HG02970 (cell line): ENCODE results near the gene TFG.
"Not testable (repeated sequence)": the region's sequence is repeated elsewhere in the genome, so short reads cannot be mapped to it uniquely, and the experiment has no call there.

Source experiments
- ATAC-seq: cut with Tn5 transposase; IDR thresholded peaks from one replicate; pipeline ENCODE4 v1.9.1; 2021; ENCODE audit warnings: mild to moderate bottlenecking, moderate library complexity, moderate number of reproducible peaks; ENCODE audit not compliant: unreplicated experiment, low FRiP score

The TFG gene

DNA sequence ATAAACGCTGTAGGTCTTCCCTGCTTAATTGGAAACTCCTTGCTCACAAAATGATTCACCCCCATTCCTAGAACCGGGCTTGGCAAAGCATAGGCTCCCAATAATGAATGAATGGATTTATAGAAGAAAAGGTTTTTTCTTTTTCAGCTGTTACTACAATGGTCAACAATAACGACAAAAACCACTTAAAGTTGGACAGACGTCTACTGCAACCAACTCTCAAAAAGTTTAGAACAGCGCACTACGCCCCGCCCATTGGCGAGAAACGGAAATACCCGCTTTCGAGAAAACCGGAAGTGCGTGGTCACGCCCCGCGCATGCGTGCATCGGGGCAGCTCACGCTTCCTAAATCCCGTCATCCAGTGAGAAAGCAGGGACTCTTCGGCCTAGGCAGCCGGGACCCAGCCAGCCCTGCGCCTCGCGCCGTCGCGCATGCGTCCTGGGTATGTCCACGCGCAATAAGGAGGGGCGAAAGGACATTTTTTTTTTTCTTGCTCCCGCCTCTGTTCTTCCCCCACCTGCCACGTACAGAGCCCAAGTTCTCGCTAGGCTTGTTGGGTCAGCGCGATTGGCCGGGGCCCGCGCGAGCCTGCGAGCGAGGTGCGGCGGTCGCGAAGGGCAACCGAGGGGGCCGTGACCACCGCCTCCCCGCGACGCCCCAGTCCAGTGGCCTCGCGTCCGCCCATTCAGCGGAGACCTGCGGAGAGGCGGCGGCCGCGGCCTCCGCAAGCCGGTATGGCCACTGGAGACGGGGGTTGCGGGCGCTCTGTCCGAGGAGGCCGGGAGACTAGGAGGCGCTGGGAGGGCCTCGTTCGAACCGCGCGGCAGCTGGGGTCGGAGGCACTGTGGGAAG lies at the start of gene TFG:
TSS of gene TFG (plus strand) at position 506 of the 853 bp plus-strand sequence. CDS start 4,192 bp downstream, outside the sequence.
- peak; percentile 99 for ATAC-seq

DNA sequence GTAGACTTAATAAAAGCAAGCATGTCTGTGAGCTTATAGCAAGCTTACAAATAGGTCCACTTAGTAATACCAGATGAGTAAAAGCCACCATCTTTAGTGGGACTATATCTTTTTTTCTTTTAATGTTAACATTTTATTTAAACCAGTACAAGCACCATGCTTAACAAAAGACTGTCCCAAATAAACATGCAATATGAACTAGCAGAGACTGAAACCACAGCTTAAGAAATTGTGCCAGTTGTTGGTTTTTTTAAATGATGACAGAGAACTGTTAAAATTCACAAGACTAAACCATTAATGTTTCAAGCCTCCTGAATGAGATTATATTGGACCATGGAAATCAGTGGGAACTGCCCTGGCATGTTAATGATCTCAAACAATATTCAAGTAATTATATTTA lies 48.0 kb upstream of the TFG start:
- not testable (repeated sequence) for ATAC-seq

DNA sequence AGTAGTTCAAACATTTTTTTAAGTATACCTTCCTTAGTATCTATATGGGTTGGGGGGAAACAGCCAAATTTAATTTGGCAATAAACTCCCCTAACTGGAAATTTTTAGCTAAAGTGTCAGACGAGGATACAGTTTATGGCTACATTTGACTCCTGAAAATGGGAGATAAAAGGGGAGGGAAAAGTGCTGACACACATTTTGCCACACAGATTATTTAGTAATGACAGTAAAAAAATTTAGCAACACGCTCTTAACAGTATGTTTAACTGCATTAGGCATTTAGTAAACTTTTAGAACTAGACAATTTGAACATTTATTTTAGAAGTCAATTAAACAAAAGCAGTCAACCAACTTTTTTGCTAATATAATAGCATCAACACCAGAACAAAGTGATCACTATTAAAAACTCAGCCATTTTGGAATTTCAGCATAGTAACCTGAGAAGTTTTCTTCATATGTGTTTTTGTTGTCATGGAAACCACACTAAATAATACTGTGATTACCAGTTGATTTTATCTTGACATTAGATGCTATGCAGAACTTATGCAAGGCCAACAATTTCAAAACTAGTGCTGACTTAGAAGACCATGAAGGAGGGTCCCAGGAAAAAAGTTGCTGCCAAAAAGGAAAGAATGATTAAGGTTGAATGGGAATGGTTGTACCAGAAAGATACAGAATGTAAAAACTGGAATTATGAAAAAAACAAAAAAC lies 47.0 kb upstream of the TFG start:
- ATAC-seq: no peak

DNA sequence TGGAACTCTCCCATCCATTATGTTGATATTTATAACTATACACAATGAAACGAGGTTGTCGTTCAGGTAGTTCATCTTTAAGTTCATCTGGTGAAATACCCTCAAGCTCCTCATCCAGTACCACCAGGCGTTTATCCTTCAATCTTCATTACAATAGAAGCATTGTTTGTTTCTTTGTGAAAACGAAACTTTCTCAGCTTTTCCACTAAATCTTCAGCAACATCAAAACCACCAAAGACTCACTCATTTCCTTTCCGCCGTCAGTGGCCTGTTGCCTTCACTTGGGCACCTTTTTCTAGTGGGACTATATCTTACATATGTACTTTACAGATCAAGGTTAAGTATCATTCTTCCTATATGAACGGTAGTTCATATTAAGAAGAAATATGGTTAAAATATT lies 44.1 kb upstream of the TFG start:
- no peak for ATAC-seq

DNA sequence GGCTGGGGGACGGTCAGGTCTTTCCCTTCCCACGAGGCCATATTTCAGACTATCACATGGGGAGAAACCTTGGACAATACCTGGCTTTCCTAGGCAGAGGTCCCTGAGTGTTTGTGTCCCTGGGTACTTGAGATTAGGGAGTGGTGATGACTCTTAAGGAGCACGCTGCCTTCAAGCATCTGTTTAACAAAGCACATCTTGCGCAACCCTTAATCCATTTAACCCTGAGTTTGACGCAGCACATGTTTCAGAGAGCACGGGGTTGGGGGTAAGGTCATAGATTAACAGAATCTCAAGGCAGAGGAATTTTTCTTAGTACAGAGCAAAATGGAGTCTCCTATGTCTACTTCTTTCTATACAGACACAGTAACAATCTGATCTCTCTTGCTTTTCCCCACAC lies 42.6 kb upstream of the TFG start:
- ATAC-seq: not testable (repeated sequence)

DNA sequence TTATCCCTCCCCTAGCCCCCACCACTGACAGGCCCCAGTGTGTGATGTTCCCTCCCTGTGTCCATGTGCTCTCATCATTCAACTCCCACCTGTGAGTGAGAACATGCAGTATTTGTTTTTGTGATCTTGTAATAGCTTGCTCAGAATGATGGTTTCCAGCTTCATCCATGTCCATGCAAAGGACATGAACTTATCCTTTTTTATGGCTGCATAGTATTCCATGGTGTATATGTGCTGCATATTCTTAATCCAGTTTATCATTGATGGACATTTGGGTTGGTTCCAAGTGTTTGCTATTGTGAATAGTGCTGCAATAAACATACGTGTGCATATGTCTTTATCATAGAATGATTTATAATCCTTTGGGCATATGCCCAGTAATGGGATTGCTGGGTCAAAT lies 42.0 kb upstream of the TFG start:
- ATAC-seq: not testable (repeated sequence)

DNA sequence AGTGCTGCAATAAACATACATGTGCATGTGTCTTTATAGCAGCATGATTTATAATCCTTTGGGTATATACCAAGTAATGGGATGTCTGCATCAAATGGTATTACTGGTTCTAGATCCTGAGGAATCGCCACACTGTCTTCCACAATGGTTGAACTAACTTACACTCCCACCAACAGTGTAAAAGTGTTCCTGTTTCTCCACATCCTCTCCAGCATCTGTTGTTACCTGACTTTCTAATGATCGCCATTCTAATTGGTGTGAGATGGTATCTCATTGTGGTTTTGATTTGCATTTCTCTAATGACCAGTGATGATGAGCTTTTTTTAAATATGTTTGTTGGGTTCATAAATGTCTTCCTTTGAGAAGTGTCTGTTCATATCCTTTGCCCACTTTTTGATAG lies 38.3 kb upstream of the TFG start:
- not testable (repeated sequence) for ATAC-seq

DNA sequence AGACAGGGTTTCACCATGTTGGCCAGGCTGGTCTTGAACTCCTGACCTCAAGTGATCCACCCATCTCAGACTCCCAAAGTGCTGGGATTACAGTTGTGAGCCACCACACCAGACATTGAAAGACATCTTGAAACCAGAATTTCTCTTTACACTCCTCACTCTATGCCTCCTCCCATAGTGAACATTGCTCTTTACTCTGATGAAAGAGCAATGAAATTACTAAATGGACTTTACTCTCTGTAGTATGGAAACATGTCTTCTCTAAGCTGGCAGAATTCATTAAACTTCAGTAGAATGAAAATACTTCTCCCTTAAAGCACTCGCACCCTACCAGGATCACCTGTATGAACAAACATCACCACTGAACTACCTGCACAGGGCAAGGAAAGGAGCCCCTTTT lies 27.8 kb upstream of the TFG start:
- ATAC-seq: no peak

DNA sequence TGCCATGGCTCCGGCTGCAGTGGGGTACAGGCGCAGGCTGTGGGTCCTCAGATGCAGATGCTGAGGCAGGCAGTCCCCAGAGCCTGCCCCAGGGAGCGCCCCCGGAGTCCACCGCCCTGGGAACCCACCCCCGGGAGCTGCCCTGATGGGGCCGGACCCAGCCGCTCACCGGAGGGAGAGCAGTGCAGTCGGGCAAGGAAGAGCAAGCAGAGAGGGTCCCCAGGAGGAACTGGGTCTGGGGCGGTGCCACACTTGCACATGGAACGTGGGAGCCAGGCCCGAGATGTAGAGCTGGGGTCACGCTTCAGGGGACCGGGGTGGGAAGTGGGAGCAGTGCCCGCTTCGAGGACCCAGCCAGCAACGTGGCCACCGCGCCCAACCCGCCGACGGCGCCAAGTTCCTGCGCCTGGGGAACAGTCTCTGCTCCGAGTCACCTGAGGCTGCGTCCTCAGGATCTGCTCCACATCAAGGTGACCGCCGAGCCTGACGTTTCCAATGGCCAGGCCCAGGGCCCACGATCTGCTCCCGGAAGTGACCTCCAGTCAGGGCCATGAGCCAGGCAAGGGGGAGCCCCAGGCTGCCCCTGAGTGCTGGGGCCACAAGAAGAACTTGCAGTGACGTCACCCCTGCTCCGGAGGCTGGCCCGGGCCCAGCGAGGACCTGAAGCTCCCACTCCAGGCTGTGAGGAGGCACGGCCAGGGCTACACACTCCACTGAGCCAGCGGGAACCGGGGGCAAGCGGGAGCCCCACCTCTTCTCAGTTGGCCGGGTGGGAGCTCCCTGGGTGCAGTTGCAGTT lies 27.0 kb upstream of the TFG start:
- ATAC-seq: no peak

DNA sequence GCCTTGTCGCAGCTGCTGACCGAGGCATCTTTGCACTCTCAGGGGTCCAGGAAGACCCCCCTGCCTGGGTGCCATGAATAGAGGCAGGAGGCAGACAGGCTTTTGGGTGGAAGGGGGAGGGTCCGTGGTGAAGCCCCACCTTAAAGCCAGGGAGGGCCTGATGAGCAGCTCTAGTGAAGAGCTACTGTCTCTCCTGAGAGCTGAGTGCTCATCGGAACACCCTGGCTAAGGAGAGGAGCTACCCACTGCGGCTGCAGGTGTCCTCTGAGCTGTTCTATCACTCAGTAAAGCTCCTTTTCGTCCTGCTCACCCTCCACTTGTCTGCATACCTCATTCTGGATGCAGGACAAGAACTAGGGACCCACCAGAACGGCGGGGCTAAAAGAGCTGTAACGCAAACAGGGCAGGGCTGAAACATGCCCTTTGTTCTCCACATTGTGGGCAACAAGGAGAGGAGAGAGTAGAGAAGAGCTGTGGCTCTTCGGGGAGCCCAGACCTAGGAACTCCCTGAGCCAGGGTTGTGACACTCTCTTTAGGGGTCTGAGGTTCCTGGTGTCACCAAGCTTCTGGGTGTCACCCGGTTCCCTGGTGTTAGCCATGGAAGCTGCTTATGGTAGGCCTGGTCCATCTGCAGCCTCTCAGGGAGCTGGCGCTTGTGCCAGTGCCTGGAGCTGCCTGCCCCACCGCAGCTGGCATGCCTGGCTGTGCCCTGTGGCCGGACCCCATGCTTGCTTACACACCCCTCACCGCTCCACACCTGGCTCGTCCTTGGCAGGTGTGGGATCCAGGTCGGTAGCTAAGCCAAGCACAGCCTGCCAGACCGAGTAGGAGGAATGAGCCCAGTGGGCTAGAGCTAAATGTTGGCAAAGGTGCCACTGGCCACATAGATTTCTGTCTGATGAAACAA lies 26.2 kb upstream of the TFG start:
- no peak for ATAC-seq

DNA sequence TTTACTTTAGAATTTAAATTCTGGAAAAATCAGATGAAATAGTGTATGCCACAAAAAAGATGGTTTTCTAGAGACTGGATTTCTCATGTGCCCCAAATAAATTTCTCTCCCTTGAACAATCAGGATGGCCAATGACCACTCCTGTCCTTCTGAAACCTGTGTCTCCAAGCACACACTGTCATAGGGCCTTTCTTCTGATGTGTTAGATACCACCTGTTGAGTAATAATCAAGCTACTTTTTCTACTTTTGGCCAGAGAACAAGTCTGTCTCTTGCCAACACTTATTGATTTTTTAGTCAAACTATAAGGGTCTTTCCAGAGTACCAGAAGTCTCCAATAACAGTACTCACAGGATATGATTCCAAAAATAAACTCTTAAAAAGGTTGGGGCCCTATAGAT lies 16.1 kb upstream of the TFG start:
- ATAC-seq: no peak

DNA sequence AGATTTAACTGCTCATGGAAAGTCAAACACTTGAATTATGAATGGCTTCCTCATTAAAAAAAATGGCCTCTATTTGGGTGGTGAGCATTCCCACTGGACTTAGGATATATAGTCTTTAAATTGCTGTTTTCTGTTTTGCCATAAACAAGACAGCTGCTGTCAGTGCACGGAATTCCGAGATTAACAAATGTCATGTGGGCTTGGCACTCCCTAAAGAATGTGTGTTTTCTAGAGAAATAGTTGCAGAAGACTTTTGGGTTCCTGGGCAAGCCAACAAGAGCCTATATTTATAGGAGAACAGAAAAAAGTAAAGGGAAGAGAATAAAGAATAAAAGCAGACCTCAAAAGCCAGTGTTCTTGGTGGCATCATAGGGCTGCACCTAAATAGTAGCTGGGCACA lies 13.6 kb upstream of the TFG start:
- no peak for ATAC-seq

DNA sequence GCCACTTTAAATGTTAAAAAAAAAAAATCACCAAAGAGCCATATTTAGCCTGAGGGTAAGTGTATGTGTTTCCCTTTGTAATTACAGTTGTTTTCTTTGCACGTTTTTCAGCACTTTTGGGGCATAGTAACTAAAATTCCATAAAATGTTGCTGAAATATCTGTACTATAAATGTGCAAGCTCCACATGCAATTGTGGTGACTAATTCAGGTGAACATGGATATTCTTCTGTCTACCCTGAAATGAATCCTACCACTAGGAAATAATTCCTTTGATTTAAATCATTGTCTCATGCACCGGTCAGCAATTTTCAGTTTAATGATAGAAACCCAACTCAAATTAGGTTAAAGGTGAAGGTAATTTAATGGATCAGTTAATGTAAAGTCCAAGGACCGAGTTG lies 13.1 kb upstream of the TFG start:
- no peak for ATAC-seq

DNA sequence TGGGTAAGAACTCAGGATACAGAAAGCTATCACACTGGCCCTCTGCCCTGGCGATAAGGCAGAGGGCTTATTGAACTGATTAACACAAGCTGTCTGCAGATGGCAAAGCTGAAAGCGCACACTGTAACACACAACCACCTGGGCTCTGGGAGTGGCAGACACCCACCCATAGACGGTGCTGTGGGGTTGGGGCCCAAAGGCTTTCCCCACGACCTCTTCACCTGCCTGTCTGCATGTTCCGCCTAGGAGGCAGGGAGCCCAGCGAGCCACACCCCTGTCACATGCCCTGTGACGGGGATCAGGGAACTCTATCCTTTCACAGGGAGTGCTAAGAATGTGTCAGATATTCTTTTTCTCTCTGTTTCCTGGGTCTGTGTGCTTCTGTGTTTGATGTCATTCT lies 12.1 kb upstream of the TFG start:
- no peak for ATAC-seq

DNA sequence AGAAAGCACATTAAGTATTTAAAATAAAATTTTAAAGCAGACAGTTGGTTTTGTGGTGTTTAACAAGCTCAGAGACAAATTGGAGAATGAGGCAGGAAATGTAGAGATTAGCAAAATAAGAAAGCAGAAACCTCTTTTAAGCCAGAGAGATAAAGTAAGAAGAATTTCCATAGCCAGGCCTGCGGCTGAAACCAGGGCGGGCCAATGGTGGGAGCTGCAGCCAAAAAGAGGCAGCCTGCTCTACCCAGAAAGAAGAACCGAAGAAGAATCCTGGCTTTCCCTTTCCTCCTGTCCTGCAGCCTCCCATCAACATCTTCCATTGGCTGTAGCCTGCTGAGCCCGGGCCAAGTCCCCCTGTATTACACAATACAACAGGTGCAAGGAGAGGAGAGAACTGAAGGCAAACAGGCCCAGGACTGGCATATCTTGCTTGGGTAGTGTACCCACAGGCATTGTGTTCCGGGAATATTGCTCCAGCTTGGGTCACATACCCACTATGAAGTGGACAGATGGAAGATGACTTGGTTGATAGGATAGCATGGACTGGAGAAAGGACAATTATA lies 11.5 kb upstream of the TFG start:
- ATAC-seq: no peak

DNA sequence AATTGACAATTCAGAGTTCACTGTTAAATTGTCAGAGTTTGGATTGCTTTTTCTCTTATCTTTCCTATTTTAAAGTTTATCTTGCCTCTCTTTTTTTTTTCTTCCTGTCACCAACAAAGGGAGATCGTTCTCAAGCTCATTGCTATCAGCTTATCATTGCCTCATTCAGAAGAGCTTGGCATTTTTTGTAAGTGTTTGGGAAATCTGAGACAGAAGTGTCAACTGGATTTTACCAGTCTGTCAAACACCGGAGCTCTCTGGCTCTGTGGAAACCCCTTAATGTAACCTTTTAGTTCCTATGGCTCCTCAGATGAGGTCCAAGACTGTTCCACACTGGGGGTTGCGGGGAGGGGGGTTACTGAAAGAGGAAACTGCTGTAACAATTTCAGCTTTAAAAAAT lies 10.6 kb upstream of the TFG start:
- no peak for ATAC-seq

DNA sequence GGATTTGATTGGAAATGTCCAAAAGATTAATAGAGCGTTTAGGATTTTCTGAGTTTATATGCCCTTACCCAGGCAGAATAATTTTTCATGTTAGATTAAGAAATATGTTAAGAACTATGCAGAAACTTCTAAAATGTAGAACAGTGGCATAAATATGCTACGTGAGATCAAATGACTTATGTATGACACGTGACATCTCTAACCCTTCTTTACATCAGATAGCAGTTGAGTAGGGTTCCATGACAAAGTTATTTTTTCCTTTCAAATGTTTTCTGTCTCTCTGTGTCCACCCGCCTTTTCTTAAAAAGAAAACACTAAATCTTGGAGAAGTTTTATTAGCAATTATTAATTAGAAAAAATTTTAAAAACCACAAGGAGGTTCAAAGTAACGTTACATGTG lies 8.6 kb upstream of the TFG start:
- no peak for ATAC-seq

DNA sequence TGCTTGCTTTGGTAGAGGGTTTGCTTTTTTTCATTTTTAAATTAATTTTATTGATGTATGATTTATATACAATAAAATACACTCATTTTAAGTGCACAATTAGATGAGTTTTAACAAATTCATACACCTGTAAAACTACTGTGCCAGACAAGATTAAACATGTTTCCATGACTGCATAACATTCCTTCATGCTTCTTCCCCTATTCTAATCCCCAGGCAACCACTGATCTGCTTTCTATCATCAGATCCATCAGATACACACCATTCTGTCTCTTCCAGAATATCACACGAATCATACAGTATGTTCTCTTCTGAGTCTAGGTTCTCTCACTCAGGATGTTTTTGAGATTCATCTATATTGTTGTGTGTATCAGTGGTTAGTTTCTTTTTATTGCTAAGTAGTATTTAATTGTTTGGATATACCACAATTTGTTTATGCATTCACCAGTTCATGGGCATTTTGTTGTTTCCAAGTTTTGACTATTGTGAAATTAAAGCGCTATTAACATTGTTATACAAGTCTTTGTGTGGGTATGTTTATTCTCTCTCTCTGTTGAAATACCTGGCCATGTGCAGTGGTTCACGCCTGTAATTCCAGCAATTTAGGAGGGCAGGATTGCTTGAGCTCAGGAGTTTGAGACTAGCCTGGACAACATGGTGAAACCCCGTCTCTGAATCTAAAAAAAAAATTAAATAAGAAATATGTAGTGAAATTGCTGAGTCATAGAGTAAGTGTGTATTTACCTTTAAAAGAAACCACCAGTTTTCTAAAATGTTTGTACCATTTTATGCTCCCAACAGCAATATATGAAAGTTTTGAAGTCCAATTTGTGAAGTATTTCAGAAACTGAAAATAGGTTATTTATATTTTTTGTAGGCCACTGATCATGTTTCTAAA lies 7.0 kb upstream of the TFG start:
- ATAC-seq: no peak

DNA sequence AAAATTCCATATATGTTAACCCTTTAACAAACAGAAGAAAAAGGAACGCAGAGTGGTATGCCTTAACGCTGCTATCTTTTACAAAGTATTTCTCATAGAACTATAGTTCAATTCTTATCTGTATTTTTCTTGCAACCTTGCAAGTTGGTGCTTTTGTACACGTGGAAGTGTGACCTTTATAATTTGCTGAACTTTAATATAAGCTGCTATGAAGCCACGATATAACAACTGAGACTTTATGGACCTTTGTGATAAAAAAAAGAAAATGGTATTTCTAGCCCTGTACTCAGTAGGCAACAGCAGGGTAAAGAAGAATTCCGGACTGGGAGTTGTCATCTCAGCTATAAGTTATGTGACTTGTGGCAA lies 6.3 kb upstream of the TFG start:
- ATAC-seq: no peak
